HepG2 (cell line): ENCODE results near the gene CLASP1. TPM values are rescaled to one million over a fixed set of nuclear protein-coding genes. Genes with fewer than 3 reads are reported as not detected.

Experiments
- ATAC-seq: fragments of 200-7000 bp; cut with Tn5 transposase; 3 replicates; pipeline ENCODE4 v1.9.1; 2020; ENCODE audit warnings: mild to moderate bottlenecking, moderate library complexity
- BruUV-seq: library from RNA; stranded (reverse); fragments of 400-500 nt; replicated peaks from 2 replicates; lab custom pipeline; 2021; lab: Mats Ljungman, UMichigan
- CTCF ChIA-PET: fragments of 300-600 bp; formaldehyde crosslinking; extraction: SDS; loops from one replicate; lab custom pipeline; 2021; ENCODE audit warnings: low total read pairs, inconsistent platforms, low intra/inter-chr PET ratio; lab: Yijun Ruan, JAX
- POLR2A ChIA-PET: fragments of 350-600 bp; sonication (Branson Sonifier 250); formaldehyde crosslinking; loops from one replicate; lab custom pipeline; 2020; ENCODE audit warnings: antibody characterized with exemption, inconsistent platforms; lab: Yijun Ruan, JAX
- DNase-seq: peaks from one replicate; pipeline ENCODE4 v3.0.0-alpha.2; 2015; ENCODE audit warnings: low spot score
- FAIRE-seq: peaks from 3 replicates; lab custom pipeline; 2011; peaks lifted over from hg19 to GRCh38; lab: Jason Lieb, UNC
- H2AFZ ChIP-seq: one replicate; pipeline ENCODE4 v1.6.1; 2011; ENCODE audit warnings: low read length, inconsistent platforms
- H3K27ac ChIP-seq: fragments of 300-600 bp; 3 replicates; pipeline ENCODE4 v1.8.0; 2011; ENCODE audit warnings: mixed run types, mild to moderate bottlenecking, mixed read lengths, low read length, inconsistent platforms; ENCODE audit not compliant: insufficient read depth; ENCODE audit errors: extremely low read length
- H3K27me3 ChIP-seq, 2 experiments: fragments of 200-600 bp in 1 of 2; 2 replicates in 1 of 2; 3 replicates in 1 of 2; pipeline versions ENCODE4 v1.6.0 to v1.8.0; 2011; ENCODE audit warnings: low read length in 2 of 2, mild to moderate bottlenecking in 2 of 2, moderate library complexity in 2 of 2, inconsistent platforms in 1 of 2; ENCODE audit not compliant: insufficient read depth in 2 of 2, control insufficient read depth in 1 of 2
- H3K36me3 ChIP-seq, 2 experiments: fragments of 200-600 bp in 1 of 2; replicated peaks in 1 of 2; 2 replicates in 1 of 2; 3 replicates in 1 of 2; pipeline versions ENCODE4 v1.5.1 to v1.8.0; 2011; ENCODE audit warnings: low read length in 2 of 2, inconsistent platforms in 1 of 2; ENCODE audit not compliant: insufficient read depth in 2 of 2, control insufficient read depth in 1 of 2
- H3K4me1 ChIP-seq: 2 replicates; pipeline ENCODE4 v1.5.1; 2012; ENCODE audit warnings: low read length, inconsistent platforms; ENCODE audit not compliant: insufficient read depth
- H3K4me2 ChIP-seq: 2 replicates; pipeline ENCODE4 v1.6.0; 2011; ENCODE audit warnings: low read depth, low read length, inconsistent platforms
- H3K4me3 ChIP-seq, 3 experiments: fragments of 200-600 bp in 1 of 3; sonication (generic), shearing (Covaris generic) in 1 of 3; replicated peaks in 1 of 3; 2 replicates each; pipeline ENCODE4 v1.5.1; 2011 to 2016; ENCODE audit warnings: low read length in 3 of 3, inconsistent platforms in 2 of 3, low read depth in 2 of 3, mild to moderate bottlenecking in 2 of 3, control low read depth in 1 of 3, mixed read lengths in 1 of 3; ENCODE audit not compliant: insufficient read depth in 1 of 3
- H3K79me2 ChIP-seq: one replicate; pipeline ENCODE4 v1.6.1; 2011; ENCODE audit warnings: low read length, inconsistent platforms; ENCODE audit not compliant: insufficient read depth
- H3K9ac ChIP-seq: 2 replicates; pipeline ENCODE4 v1.6.0; 2011; ENCODE audit warnings: mild to moderate bottlenecking, low read depth, low read length, inconsistent platforms; ENCODE audit not compliant: insufficient read depth
- H3K9me3 ChIP-seq: 2 replicates; pipeline ENCODE4 v1.5.1; 2012; ENCODE audit warnings: mild to moderate bottlenecking, low read length
- H4K20me1 ChIP-seq: 2 replicates; pipeline ENCODE4 v1.6.0; 2011; ENCODE audit warnings: inconsistent platforms, mild to moderate bottlenecking, low read length, moderate library complexity; ENCODE audit not compliant: insufficient read depth
- ATF6 ChIP-seq: sonication (generic); formaldehyde crosslinking; conservative IDR thresholded peaks from 2 replicates; pipeline ENCODE4 v1.4.0; 2020; ENCODE audit warnings: missing genetic modification reagents
- CC2D1A ChIP-seq: sonication (generic); formaldehyde crosslinking; IDR thresholded peaks from 2 replicates; pipeline ENCODE4 v1.8.1; 2023; ENCODE audit warnings: mild to moderate bottlenecking, missing genetic modification reagents
- ETV5 ChIP-seq: IDR thresholded peaks from 2 replicates; pipeline ENCODE4 v1.6.1; 2018; ENCODE audit warnings: missing biosample characterization, missing genetic modification reagents, inconsistent platforms, borderline replicate concordance
- EZH2 ChIP-seq: conservative IDR thresholded peaks from 2 replicates; pipeline ENCODE4 v1.6.1; 2012; ENCODE audit warnings: mild to moderate bottlenecking, low read depth, low read length, moderate library complexity
- FOXO4 ChIP-seq: sonication (generic); formaldehyde crosslinking; conservative IDR thresholded peaks from 2 replicates; pipeline ENCODE4 v1.8.1; 2023; ENCODE audit warnings: missing genetic modification reagents
- NCOA2 ChIP-seq: sonication (generic); formaldehyde crosslinking; IDR thresholded peaks from 2 replicates; pipeline ENCODE4 v1.8.0; 2022; ENCODE audit warnings: inconsistent platforms
- PCBP1 ChIP-seq: fragments of 200-400 bp; formaldehyde crosslinking; IDR thresholded peaks from 2 replicates; pipeline ENCODE4 v1.6.1; 2017; ENCODE audit warnings: mild to moderate bottlenecking, low read depth, low read length, borderline replicate concordance
- TMF1 ChIP-seq: sonication (generic); formaldehyde crosslinking; IDR thresholded peaks from 2 replicates; pipeline ENCODE4 v1.8.1; 2022; ENCODE audit warnings: low read depth, missing genetic modification reagents
- TRIM22 ChIP-seq: fragments of 450-650 bp; IDR thresholded peaks from 2 replicates; pipeline ENCODE4 v1.6.1; 2017
- ZNF18 ChIP-seq: sonication (generic); formaldehyde crosslinking; IDR thresholded peaks from 2 replicates; pipeline ENCODE4 v1.8.0; 2022; ENCODE audit warnings: mild to moderate bottlenecking, missing genetic modification reagents; ENCODE audit not compliant: insufficient replicate concordance
- ZNF83 ChIP-seq: sonication (generic); formaldehyde crosslinking; IDR thresholded peaks from 2 replicates; pipeline ENCODE4 v1.4.0; 2020; ENCODE audit warnings: missing genetic modification reagents, mild to moderate bottlenecking, borderline replicate concordance
- WGBS: methylation state at CpG from one replicate; pipeline ENCODE4 v1.1.6; 2017; ENCODE audit warnings: low lambda C conversion rate; 5-methylcytosine and 5-hydroxymethylcytosine counted together
- in situ Hi-C: cut with HindIII; loops from 2 replicates; pipeline ENCODE4 v1.10.0; 2017; ENCODE audit warnings: low pct_unique_long_range_greater_than_20kb; ENCODE audit not compliant: extremely low pct_ligation_motif_present
- intact Hi-C: fragments of 100-400 bp; cut with micrococcal nuclease; formaldehyde crosslinking; loops from one replicate; pipeline ENCODE4 v1.10.0; 2022; ENCODE audit not compliant: unreplicated experiment
- polyA plus RNA-seq, 8 experiments: library from polyadenylated mRNA; depleted of rRNA in 3 of 8; stranded (reverse) in 7 of 8; unstranded in 1 of 8; fragments of >200 nt; fragmentation: Illumina TruSeq in 4 of 8; extraction: Trizol in 4 of 8; gene quantifications; 2 replicates each; pipeline versions ENCODE4 v1.2.1 to v1.2.3, GENCODE V29; 2011 to 2016; ENCODE audit warnings: low read depth in 4 of 8, missing spikeins in 1 of 8, mixed read lengths in 1 of 8; ENCODE audit not compliant: insufficient read depth in 1 of 8
- total RNA-seq, 5 experiments: library from RNA; depleted of rRNA; stranded (reverse); fragments of >200 nt; fragmentation: Illumina TruSeq; extraction: Trizol; gene quantifications; 2 replicates each; pipeline ENCODE4 v1.2.3, GENCODE V29; 2016; ENCODE audit warnings: low read depth in 1 of 5
- TF ChIP-seq, protein P1 (sequence below): IDR thresholded peaks from 2 replicates; pipeline ENCODE4 v1.6.1; 2016; ENCODE audit warnings: control low read depth

Gene CLASP1
- total and polyA plus RNA-seq, 2 of the 13 experiments (the other 11 are each of a cell fraction or from before 2014, with no cell fraction given) = 11.7 to 47.9 TPM

DNA sequence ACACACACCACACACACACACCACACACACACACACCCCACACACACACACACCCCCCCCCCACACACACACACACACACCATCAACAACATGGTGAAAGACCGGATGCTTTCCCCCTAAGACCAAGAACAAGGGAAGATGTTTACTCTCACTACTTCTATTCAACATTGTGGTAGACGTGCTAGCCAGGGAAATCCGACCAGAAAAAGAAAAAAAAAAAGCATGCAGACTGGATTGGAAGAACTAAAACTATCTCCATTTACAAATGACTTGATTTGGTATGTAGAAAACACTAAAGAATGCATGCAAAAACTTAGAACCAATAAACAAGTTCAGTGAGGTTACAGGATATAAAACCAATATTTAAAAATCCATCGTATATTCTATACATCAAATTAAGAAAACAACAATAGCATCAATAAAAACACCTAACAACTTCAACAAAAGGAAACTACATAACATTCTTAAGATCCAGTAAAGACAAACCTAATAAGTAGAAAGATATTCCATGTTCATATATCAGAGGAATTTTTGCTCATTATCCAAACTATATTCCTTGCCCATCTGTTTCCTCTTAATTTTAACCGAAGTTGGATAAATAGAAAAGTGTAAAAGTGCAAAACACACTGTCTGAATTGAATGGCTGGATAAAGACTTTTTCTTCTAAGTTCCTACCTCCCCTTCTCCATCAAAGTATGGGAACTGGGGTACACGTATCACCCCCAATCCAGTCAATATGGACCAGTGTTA lies 170.1 kb downstream of the CLASP1 start:
- no peak overlapping the region for H3K4me2 ChIP-seq
- CTCF ChIA-PET = no interaction called here
- BruUV-seq = no TSS peak

More for the DNA sequence above, 170.1 kb downstream of the CLASP1 start:
- H2AFZ ChIP-seq = no peak overlapping the region
- no peak for TF ChIP-seq PCBP1
- no peak for TF ChIP-seq ETV5 (CRISPR knock-in tag)
- TF ChIP-seq, protein P1, sequence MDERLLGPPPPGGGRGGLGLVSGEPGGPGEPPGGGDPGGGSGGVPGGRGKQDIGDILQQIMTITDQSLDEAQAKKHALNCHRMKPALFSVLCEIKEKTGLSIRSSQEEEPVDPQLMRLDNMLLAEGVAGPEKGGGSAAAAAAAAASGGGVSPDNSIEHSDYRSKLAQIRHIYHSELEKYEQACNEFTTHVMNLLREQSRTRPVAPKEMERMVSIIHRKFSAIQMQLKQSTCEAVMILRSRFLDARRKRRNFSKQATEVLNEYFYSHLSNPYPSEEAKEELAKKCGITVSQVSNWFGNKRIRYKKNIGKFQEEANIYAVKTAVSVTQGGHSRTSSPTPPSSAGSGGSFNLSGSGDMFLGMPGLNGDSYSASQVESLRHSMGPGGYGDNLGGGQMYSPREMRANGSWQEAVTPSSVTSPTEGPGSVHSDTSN = no peak
- no peak for TF ChIP-seq TMF1 (CRISPR knock-in tag)
- no peak for TF ChIP-seq ZNF18 (CRISPR knock-in tag)
- TF ChIP-seq FOXO4 (CRISPR knock-in tag) = no peak
- TF ChIP-seq TRIM22 = no peak
- no peak for TF ChIP-seq ZNF83 (CRISPR knock-in tag)
- TF ChIP-seq ATF6 = no peak
- TF ChIP-seq CC2D1A (CRISPR knock-in tag) = no peak
- TF ChIP-seq EZH2 = no peak
- TF ChIP-seq NCOA2 = no peak
- no peak overlapping the region for H3K27ac ChIP-seq
- POLR2A ChIA-PET = no interaction called here
- WGBS = 96% methylated on average over 6 of the region's 6 CpGs
- H3K36me3 ChIP-seq = peaks cover 6 to 19% of the 10 kb centered on the region in 2 experiments; a peak in 4 of 5 replicates
- H3K79me2 ChIP-seq = peaks cover 12% of the 10 kb centered on the region
- no peaks in the 10 kb centered on the region for H3K9me3 ChIP-seq
- FAIRE-seq = no peak
- no peak overlapping the region for H3K9ac ChIP-seq
- no peak for DNase-seq
- H3K4me3 ChIP-seq = no peak overlapping the region
- in situ Hi-C loops = no loop called here
- ATAC-seq = no peak
- H3K4me1 ChIP-seq = peaks cover 14% of the 10 kb centered on the region
- intact Hi-C loops = loop anchor here (5.0 kb wide), 1 partner anchor 77 kb away; no protein-coding TSS in a partner anchor
- H4K20me1 ChIP-seq = no peaks in the 10 kb centered on the region; the same call in 1 of the 2 replicates
- H3K27me3 ChIP-seq = no peaks in the 10 kb centered on the region
